Lower leg skin (tissue), 3 donors: Measurements from ENCODE around the gene FKBP6.
"Not testable (repeated sequence)": the region's sequence is repeated elsewhere in the genome, so short reads cannot be mapped to it uniquely, and the experiment has no call there.

Source experiments
- CTCF ChIP-seq, 3 donors: fragments of 450-650 bp; IDR thresholded peaks; one replicate each; pipeline ENCODE4 v1.5.1; 2016; ENCODE audit warnings: antibody characterized with exemption in 3 of 3, mild to moderate bottlenecking in 3 of 3, moderate library complexity in 2 of 3
- POLR2A ChIP-seq, 2 donors: fragments of 450-650 bp; IDR thresholded peaks; one replicate each; pipeline ENCODE4 v1.6.1; 2016 to 2017; ENCODE audit warnings: antibody characterized with exemption in 2 of 2, mild to moderate bottlenecking in 1 of 2, moderate library complexity in 1 of 2

GRCh38 chr7:73320009-73320408, 8.0 kb upstream of the FKBP6 start:
- TF ChIP-seq CTCF, POLR2A (IDR thresholded peaks at IDR 0.05): not testable (repeated sequence)
